Activated T-cell treated with anti-CD3 and anti-CD28 coated beads, Interleukin-2, amount 50 U/mL, for 72 hours (primary cell): Measurements from ENCODE around the gene CNTNAP2. TPM values are rescaled to one million over a fixed set of nuclear protein-coding genes. Genes with fewer than 3 reads are reported as not detected.

ENCODE experiments used
- ATAC-seq, 2 donors: fragments of 150-1000 bp; cut with Tn5 transposase; replicated peaks in 1 of 2; 2 replicates each; pipeline ENCODE4 v1.10.0; 2021; ENCODE audit warnings: moderate library complexity in 2 of 2, mild to moderate bottlenecking in 1 of 2
- DNase-seq, 2 donors: peaks; one replicate each; pipeline ENCODE4 v3.0.0; 2021 to 2022; ENCODE audit warnings: mixed read lengths in 1 of 2
- H3K27ac Mint-ChIP-seq: one replicate; pipeline ENCODE4 v1.8.0; 2022; ENCODE audit warnings: mild to moderate bottlenecking, moderate library complexity, mixed read lengths
- H3K27me3 Mint-ChIP-seq: one replicate; pipeline ENCODE4 v1.8.0; 2022; ENCODE audit warnings: low read depth, mixed read lengths
- H3K36me3 Mint-ChIP-seq, 2 donors: one replicate each; pipeline ENCODE4 v1.8.0; 2022; ENCODE audit warnings: mixed read lengths in 2 of 2, mild to moderate bottlenecking in 1 of 2; ENCODE audit not compliant: insufficient read depth in 2 of 2
- H3K4me1 Mint-ChIP-seq: one replicate; pipeline ENCODE4 v1.8.0; 2022; ENCODE audit warnings: low read depth, mixed read lengths
- H3K4me3 Mint-ChIP-seq, 2 donors: one replicate each; pipeline ENCODE4 v1.8.0; 2022; ENCODE audit warnings: mild to moderate bottlenecking in 2 of 2, mixed read lengths in 2 of 2, moderate library complexity in 2 of 2
- H3K9me3 Mint-ChIP-seq, 2 donors: one replicate each; pipeline ENCODE4 v1.8.0; 2022; ENCODE audit warnings: mixed read lengths in 2 of 2
- total RNA-seq, 2 donors: library from RNA; stranded (reverse); gene quantifications; one replicate each; pipeline ENCODE4 v1.2.3, GENCODE V29; 2022

The CNTNAP2 gene
- total RNA-seq, 2 donors from 2014 or later = not detected

GRCh38 chr7:147033641-147034040 is 917.0 kb downstream of the CNTNAP2 start:
- Mint-ChIP-seq H3K27me3 (no peaks in the 10 kb centered on the region), H3K36me3 (no peaks in the 10 kb centered on the region), H3K27ac (no peak overlapping the region), H3K4me1 (no peaks in the 10 kb centered on the region), H3K4me3 (no peak overlapping the region), H3K9me3 (peaks cover 8 to 10% of the 10 kb centered on the region in 2 donors)
- ATAC-seq (no peak), DNase-seq (no peak)

DNA sequence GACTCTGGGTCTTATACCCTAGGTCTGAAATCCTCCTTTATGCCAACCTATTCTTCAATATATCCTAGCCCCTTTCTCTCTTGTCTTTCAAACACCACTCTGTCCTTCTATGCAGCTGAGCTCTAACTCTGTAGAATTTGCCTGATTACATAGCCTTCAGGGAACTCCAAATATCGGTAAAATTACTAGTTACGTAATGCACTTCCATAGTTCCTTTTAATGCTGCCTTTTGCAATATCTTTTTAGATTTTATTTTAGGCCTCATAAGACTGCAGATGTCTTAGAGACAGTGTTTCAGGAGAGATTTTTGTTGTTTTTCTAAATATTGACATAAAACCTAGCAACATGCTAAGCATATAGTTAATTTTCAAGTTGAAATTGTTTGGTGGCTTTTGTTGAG is 924.8 kb downstream of the CNTNAP2 start:
- Mint-ChIP-seq H3K4me3 (no peak overlapping the region), H3K9me3 (peaks cover 4 to 7% of the 10 kb centered on the region in 2 donors), H3K27ac (no peak overlapping the region), H3K27me3 (no peaks in the 10 kb centered on the region), H3K36me3 (no peaks in the 10 kb centered on the region), H3K4me1 (no peaks in the 10 kb centered on the region)
- ATAC-seq (no peak), DNase-seq (no peak)

- peaks cover 2 to 7% of the 10 kb centered on the region in 2 donors for H3K9me3 Mint-ChIP-seq
- no peaks in the 10 kb centered on the region for H3K4me1 Mint-ChIP-seq
- H3K4me3 Mint-ChIP-seq = no peak overlapping the region
- peak overlapping the region; percentile 57 for H3K27ac Mint-ChIP-seq
- ATAC-seq = no peak
- no peaks in the 10 kb centered on the region for H3K36me3 Mint-ChIP-seq
- no peaks in the 10 kb centered on the region for H3K27me3 Mint-ChIP-seq
- no peak for DNase-seq
Measured at GRCh38 chr7:147044941-147045340, 928.3 kb downstream of the CNTNAP2 start.

DNA sequence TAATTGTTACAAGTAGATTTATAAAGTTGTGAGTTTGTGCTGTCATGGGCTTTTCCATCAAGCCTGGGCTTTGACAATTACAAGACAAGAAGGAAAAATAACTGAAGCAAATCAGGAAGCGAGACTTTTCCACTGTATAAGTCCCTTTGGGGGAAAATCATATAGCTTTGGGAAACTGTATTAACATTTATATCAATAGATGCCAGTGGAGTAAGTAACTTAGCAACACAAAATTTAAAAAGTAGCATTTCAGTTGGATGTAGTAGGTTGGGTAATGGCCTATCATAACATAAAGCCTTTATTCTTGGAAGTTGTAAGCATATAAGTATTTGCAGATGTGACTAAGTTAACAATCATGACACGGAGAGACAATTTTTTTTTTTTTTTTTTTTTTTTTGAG is 931.1 kb downstream of the CNTNAP2 start:
- no peaks in the 10 kb centered on the region for H3K27me3 Mint-ChIP-seq
- no peaks in the 10 kb centered on the region for H3K36me3 Mint-ChIP-seq
- H3K4me3 Mint-ChIP-seq = no peak overlapping the region
- H3K9me3 Mint-ChIP-seq = peaks cover 4 to 6% of the 10 kb centered on the region in 2 donors
- DNase-seq (no peak), ATAC-seq (no peak)
- H3K27ac Mint-ChIP-seq = no peak overlapping the region
- H3K4me1 Mint-ChIP-seq = no peaks in the 10 kb centered on the region

DNA sequence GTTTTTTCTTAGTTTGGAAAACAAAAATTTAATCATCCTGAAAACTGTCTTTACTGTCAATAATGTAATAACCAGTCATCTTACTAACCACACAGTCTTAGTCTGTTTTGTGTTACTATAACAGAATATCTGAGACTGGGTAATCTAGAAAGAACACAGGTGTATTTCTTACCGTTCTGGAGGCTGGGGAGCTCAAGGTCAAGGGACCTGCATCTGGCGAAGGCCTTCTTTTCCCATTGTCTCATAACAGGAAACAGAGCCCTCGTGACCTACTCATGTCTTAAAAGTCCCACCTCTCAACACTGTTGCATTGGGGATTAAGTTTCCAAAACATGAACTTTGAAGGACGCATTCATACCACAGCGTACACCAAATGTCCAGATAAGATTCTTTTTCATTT is 932.3 kb downstream of the CNTNAP2 start:
- H3K9me3 Mint-ChIP-seq = peaks cover 4 to 6% of the 10 kb centered on the region in 2 donors
- no peak for DNase-seq
- H3K4me1 Mint-ChIP-seq = no peaks in the 10 kb centered on the region
- H3K36me3 Mint-ChIP-seq = no peaks in the 10 kb centered on the region
- ATAC-seq = no peak
- no peak overlapping the region for H3K27ac Mint-ChIP-seq
- no peak overlapping the region for H3K4me3 Mint-ChIP-seq
- no peaks in the 10 kb centered on the region for H3K27me3 Mint-ChIP-seq

GRCh38 chr7:147052818-147053217 is 936.2 kb downstream of the CNTNAP2 start:
- Mint-ChIP-seq H3K27me3 (no peaks in the 10 kb centered on the region), H3K27ac (no peak overlapping the region), H3K36me3 (no peaks in the 10 kb centered on the region), H3K9me3 (peaks cover 1 to 6% of the 10 kb centered on the region in 2 donors), H3K4me1 (no peaks in the 10 kb centered on the region), H3K4me3 (no peak overlapping the region)
- DNase-seq (no peak), ATAC-seq (no peak)

DNA sequence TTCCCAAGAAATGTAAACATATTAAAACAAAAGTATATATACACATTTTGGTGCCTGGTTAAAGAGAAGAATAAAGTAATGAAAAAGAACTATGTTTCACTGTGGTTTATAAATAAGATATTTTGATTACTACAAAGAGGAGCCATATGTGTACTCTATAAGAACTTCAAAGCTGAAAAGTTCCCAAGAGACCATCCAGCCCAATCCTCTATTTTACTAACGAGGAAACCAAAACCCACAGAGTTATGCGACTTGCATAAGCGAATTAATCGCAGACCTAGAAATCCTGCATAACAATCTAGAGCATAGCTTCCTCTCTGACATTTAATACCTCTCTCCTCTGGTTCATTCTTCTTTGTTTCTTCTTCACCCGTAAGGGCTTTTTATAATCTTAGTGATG is 937.1 kb downstream of the CNTNAP2 start:
- ATAC-seq = no peak

GRCh38 chr7:147060070-147060469 is 943.5 kb downstream of the CNTNAP2 start:
- Mint-ChIP-seq H3K4me3 (no peak overlapping the region), H3K9me3 (peaks cover 0 to 3% of the 10 kb centered on the region in 2 donors), H3K27me3 (no peaks in the 10 kb centered on the region), H3K36me3 (no peaks in the 10 kb centered on the region), H3K4me1 (no peaks in the 10 kb centered on the region), H3K27ac (no peak overlapping the region)
- no peak for DNase-seq
- no peak for ATAC-seq

More for the DNA sequence above, 937.1 kb downstream of the CNTNAP2 start:
- no peaks in the 10 kb centered on the region for H3K27me3 Mint-ChIP-seq
- H3K9me3 Mint-ChIP-seq = peaks cover 1 to 6% of the 10 kb centered on the region in 2 donors
- H3K4me3 Mint-ChIP-seq = no peak overlapping the region
- H3K36me3 Mint-ChIP-seq = no peaks in the 10 kb centered on the region
- DNase-seq = no peak
- H3K27ac Mint-ChIP-seq = no peak overlapping the region
- no peaks in the 10 kb centered on the region for H3K4me1 Mint-ChIP-seq

GRCh38 chr7:147062897-147063296 is 946.3 kb downstream of the CNTNAP2 start:
- H3K4me3 Mint-ChIP-seq = no peak overlapping the region
- H3K9me3 Mint-ChIP-seq = peaks cover 0 to 2% of the 10 kb centered on the region in 2 donors
- no peaks in the 10 kb centered on the region for H3K27me3 Mint-ChIP-seq
- no peak overlapping the region for H3K27ac Mint-ChIP-seq
- H3K36me3 Mint-ChIP-seq = no peaks in the 10 kb centered on the region
- ATAC-seq = no peak
- DNase-seq = no peak
- no peaks in the 10 kb centered on the region for H3K4me1 Mint-ChIP-seq

DNA sequence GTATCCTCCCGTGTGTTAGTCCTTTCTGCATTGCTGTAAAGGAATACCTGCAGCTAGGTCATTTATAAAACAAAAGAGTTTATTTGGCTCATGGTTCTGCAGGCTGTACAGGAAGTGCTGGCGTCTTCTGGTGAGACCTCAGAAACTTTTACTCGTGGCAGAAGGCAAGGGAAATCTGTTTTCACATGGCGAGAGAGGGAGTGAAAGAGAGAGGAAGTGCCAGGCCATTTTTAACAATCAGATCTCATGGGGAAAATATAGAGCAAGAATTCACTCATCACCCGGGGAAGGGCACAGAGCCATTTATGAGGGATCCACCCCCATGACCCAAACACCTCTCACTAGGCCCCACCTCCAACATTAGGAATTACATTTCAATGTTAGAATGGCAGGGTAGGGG is 952.2 kb downstream of the CNTNAP2 start:
- no peak for ATAC-seq
- Mint-ChIP-seq H3K4me1 (no peaks in the 10 kb centered on the region), H3K27me3 (no peaks in the 10 kb centered on the region)

DNA sequence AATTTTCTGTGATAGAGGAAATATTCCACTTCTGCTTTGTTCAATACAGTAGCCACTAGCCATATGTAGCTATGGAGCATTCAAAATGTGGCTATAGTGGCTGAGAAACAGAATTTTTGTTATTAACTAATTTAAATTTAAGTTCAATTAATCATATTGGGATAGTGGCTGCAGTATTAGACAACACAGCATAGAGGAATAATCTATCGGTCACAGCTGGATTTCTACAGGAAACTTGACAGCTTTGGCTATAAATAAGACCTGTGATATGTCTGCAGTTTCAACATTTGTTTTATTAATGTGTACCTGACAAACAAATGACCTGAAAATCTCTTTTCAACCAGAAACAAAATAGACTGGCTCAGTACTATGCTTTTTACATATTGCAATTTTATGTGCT is 953.2 kb downstream of the CNTNAP2 start:
- H3K4me1 Mint-ChIP-seq = no peaks in the 10 kb centered on the region
- peaks cover 0 to 2% of the 10 kb centered on the region in 2 donors for H3K36me3 Mint-ChIP-seq
- H3K4me3 Mint-ChIP-seq = no peak overlapping the region
- no peak for ATAC-seq
- H3K9me3 Mint-ChIP-seq = peaks cover 11 to 12% of the 10 kb centered on the region in 2 donors
- DNase-seq = no peak
- no peaks in the 10 kb centered on the region for H3K27me3 Mint-ChIP-seq
- H3K27ac Mint-ChIP-seq = no peak overlapping the region

More for the DNA sequence above, 952.2 kb downstream of the CNTNAP2 start:
- Mint-ChIP-seq H3K4me3 (no peak overlapping the region), H3K27ac (no peak overlapping the region), H3K36me3 (peaks cover 0 to 2% of the 10 kb centered on the region in 2 donors), H3K9me3 (peaks cover 11 to 12% of the 10 kb centered on the region in 2 donors)
- DNase-seq = no peak

- ATAC-seq (no peak), DNase-seq (no peak)
- peaks cover 11 to 12% of the 10 kb centered on the region in 2 donors for H3K9me3 Mint-ChIP-seq
- H3K27me3 Mint-ChIP-seq = no peaks in the 10 kb centered on the region
- H3K4me1 Mint-ChIP-seq = no peaks in the 10 kb centered on the region
- no peak overlapping the region for H3K4me3 Mint-ChIP-seq
- H3K27ac Mint-ChIP-seq = no peak overlapping the region
- peaks cover 0 to 2% of the 10 kb centered on the region in 2 donors for H3K36me3 Mint-ChIP-seq
Measured at GRCh38 chr7:147070886-147071285, 954.3 kb downstream of the CNTNAP2 start.

GRCh38 chr7:147071536-147071935 is 954.9 kb downstream of the CNTNAP2 start:
- DNase-seq (no peak), ATAC-seq (no peak)

DNA sequence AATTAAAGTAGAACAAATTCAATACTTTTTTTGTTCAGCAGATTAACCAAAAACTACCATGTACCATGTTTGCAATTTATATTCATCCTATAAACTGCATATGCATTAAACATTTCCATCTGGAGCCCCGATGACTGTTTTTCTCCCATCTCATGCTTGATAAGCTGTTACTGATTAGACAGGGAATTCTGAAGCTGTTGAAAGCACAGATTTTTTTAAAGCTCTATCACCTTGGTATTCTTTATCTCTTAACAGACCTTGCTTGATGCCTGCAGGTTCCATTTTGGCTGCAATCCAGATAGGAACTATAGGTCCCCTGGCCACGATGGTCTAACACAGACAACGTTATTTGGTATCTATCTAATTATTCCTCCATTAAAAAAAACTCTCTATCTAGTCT is 961.7 kb downstream of the CNTNAP2 start:
- DNase-seq (no peak), ATAC-seq (no peak)
- Mint-ChIP-seq H3K4me3 (no peak overlapping the region), H3K27me3 (no peaks in the 10 kb centered on the region), H3K4me1 (no peaks in the 10 kb centered on the region), H3K27ac (no peak overlapping the region), H3K9me3 (peaks cover 0 to 3% of the 10 kb centered on the region in 2 donors), H3K36me3 (no peaks in the 10 kb centered on the region)

More at GRCh38 chr7:147071536-147071935, 954.9 kb downstream of the CNTNAP2 start:
- Mint-ChIP-seq H3K4me3 (no peak overlapping the region), H3K27me3 (no peaks in the 10 kb centered on the region), H3K36me3 (peaks cover 0 to 2% of the 10 kb centered on the region in 2 donors), H3K4me1 (no peaks in the 10 kb centered on the region), H3K9me3 (peaks cover 11 to 12% of the 10 kb centered on the region in 2 donors), H3K27ac (no peak overlapping the region)
